Inflammatory macrophage treated with lipopolysaccharide for 4 hours (primary cell): ENCODE measurements around the gene KSR1.
"Not testable (repeated sequence)": the region's sequence is repeated elsewhere in the genome, so short reads cannot be mapped to it uniquely, and the experiment has no call there.

Source experiments
- DNase-seq: peaks from one replicate; pipeline ENCODE4 v3.0.0-alpha.2; 2020

Gene KSR1

GRCh38 chr17:27455914-27456680 lies at the start of gene KSR1:
KSR1 (plus strand) TSS chr17:27456448; CDS start chr17:27456644, 196 bp downstream.
- peak; percentile 77 for DNase-seq

- no peak for DNase-seq
Measured at GRCh38 chr17:27407916-27408864, 48.1 kb upstream of the KSR1 start.

- DNase-seq, result peak; percentile 10
Measured at GRCh38 chr17:27408891-27409290, 47.4 kb upstream of the KSR1 start.

- DNase-seq, result not testable (repeated sequence)
Measured at GRCh38 chr17:27412158-27412557, 44.1 kb upstream of the KSR1 start.

GRCh38 chr17:27413315-27413714 lies 42.9 kb upstream of the KSR1 start:
- peak; percentile 57 for DNase-seq

- peak; percentile 75 for DNase-seq
Measured at GRCh38 chr17:27413792-27414191, 42.5 kb upstream of the KSR1 start.

GRCh38 chr17:27414271-27414670 lies 42.0 kb upstream of the KSR1 start:
- peak; percentile 65 for DNase-seq

- no peak for DNase-seq
Measured at GRCh38 chr17:27414694-27415093, 41.6 kb upstream of the KSR1 start.

- no peak for DNase-seq
Measured at GRCh38 chr17:27415120-27415795, 41.0 kb upstream of the KSR1 start.

- DNase-seq, result no peak
Measured at GRCh38 chr17:27417596-27418365, 38.5 kb upstream of the KSR1 start.

GRCh38 chr17:27418366-27418615 lies 38.0 kb upstream of the KSR1 start:
- DNase-seq, result no peak

- DNase-seq, result no peak
Measured at GRCh38 chr17:27419156-27419555, 37.1 kb upstream of the KSR1 start.

- no peak for DNase-seq
Measured at GRCh38 chr17:27420211-27420950, 35.9 kb upstream of the KSR1 start.

- DNase-seq, result no peak
Measured at GRCh38 chr17:27421111-27421510, 35.1 kb upstream of the KSR1 start.

- DNase-seq, result not testable (repeated sequence)
Measured at GRCh38 chr17:27421626-27422025, 34.6 kb upstream of the KSR1 start.

- DNase-seq, result no peak
Measured at GRCh38 chr17:27422601-27423000, 33.6 kb upstream of the KSR1 start.

GRCh38 chr17:27423651-27424050 lies 32.6 kb upstream of the KSR1 start:
- no peak for DNase-seq

GRCh38 chr17:27424516-27424915 lies 31.7 kb upstream of the KSR1 start:
- DNase-seq, result no peak

GRCh38 chr17:27424941-27425340 lies 31.3 kb upstream of the KSR1 start:
- no peak for DNase-seq

- DNase-seq, result not testable (repeated sequence)
Measured at GRCh38 chr17:27425571-27425970, 30.7 kb upstream of the KSR1 start.

GRCh38 chr17:27425991-27426390 lies 30.3 kb upstream of the KSR1 start:
- DNase-seq, result no peak

GRCh38 chr17:27426471-27426870 lies 29.8 kb upstream of the KSR1 start:
- not testable (repeated sequence) for DNase-seq
